Fibroblast of skin of scalp (primary cell): ENCODE measurements around the gene OR13F1. TPM values are rescaled to one million over a fixed set of nuclear protein-coding genes. Genes with fewer than 3 reads are reported as not detected.
A peak's percentile ranks its signal among the peaks of the same experiment; 100 is the strongest.
"Not testable (repeated sequence)": the region's sequence is repeated elsewhere in the genome, so short reads cannot be mapped to it uniquely, and the experiment has no call there.

Source experiments
- DNase-seq: peaks from one replicate; pipeline ENCODE4 v3.0.0-alpha.2; 2013
- polyA plus RNA-seq, 2 experiments: library from polyadenylated mRNA; unstranded; fragments of 120-200 nt; gene quantifications; one replicate each; pipeline ENCODE4 v1.2.1, GENCODE V29; 2013; ENCODE audit not compliant: insufficient read length in 2 of 2

The OR13F1 gene
- not detected for polyA plus RNA-seq (2013, experiment 1 of 2; ENCODE audit: insufficient read length)
- polyA plus RNA-seq (2013, experiment 2 of 2; ENCODE audit: insufficient read length) = not detected

GRCh38 chr9:104503963-104504362, at the start of gene OR13F1:
Gene OR13F1, plus strand, starts transcription at chr9:104504263. Its CDS starts 0 bp downstream, at chr9:104504263.
- no peak for DNase-seq

- DNase-seq = no peak
Observed at GRCh38 chr9:104456831-104457230, 47.2 kb upstream of the OR13F1 start.

GRCh38 chr9:104463864-104464263, 40.2 kb upstream of the OR13F1 start:
- DNase-seq = no peak

GRCh38 chr9:104468261-104468660, 35.8 kb upstream of the OR13F1 start:
- DNase-seq = no peak

GRCh38 chr9:104482921-104483570, 21.0 kb upstream of the OR13F1 start:
- DNase-seq = no peak

- DNase-seq = no peak
Observed at GRCh38 chr9:104485014-104485413, 19.0 kb upstream of the OR13F1 start.

GRCh38 chr9:104494808-104495207, 9.3 kb upstream of the OR13F1 start:
- DNase-seq = peak; percentile 2

- DNase-seq = no peak
Observed at GRCh38 chr9:104503440-104503839, 623 bp upstream of the OR13F1 start.

- no peak for DNase-seq
Observed at GRCh38 chr9:104506565-104506964, 2.5 kb downstream of the OR13F1 start.

- DNase-seq = no peak
Observed at GRCh38 chr9:104514901-104515300, 10.8 kb downstream of the OR13F1 start.

GRCh38 chr9:104520241-104520640, 16.2 kb downstream of the OR13F1 start:
- not testable (repeated sequence) for DNase-seq

- DNase-seq = no peak
Observed at GRCh38 chr9:104527109-104527508, 23.0 kb downstream of the OR13F1 start, which contains the start of gene OR13C4. Gene OR13C4, minus strand, starts transcription at chr9:104527209. Its CDS starts 0 bp downstream, at chr9:104527209.

GRCh38 chr9:104536756-104537155, 32.7 kb downstream of the OR13F1 start, which contains the start of gene OR13C3:
Gene OR13C3, minus strand, starts transcription at chr9:104536856. Its CDS starts 133 bp downstream, at chr9:104536723.
- no peak for DNase-seq

GRCh38 chr9:104539275-104539674, 35.2 kb downstream of the OR13F1 start:
- no peak for DNase-seq

- DNase-seq = no peak
Observed at GRCh38 chr9:104544644-104545043, 40.6 kb downstream of the OR13F1 start.

- peak; percentile 69 for DNase-seq
Observed at GRCh38 chr9:104553261-104553660, 49.2 kb downstream of the OR13F1 start.
